Transverse colon (tissue), 4 donors: Measurements from ENCODE around the gene NOL3. TPM values are rescaled to one million over a fixed set of nuclear protein-coding genes. Genes with fewer than 3 reads are reported as not detected.

Experiments used
- DNase-seq: peaks from one replicate; pipeline ENCODE4 v3.0.0-alpha.2; 2019
- H3K27ac ChIP-seq, 4 donors: fragments of 200-600 bp; sonication (generic); 2 replicates each; pipeline ENCODE4 v1.5.1; 2016 to 2018; ENCODE audit warnings: inconsistent platforms in 4 of 4
- H3K27me3 ChIP-seq: fragments of 200-600 bp; sonication (generic); 2 replicates; pipeline ENCODE4 v1.5.1; 2017; ENCODE audit warnings: inconsistent platforms
- H3K36me3 ChIP-seq, 4 donors: fragments of 200-600 bp; sonication (generic); 2 replicates each; pipeline ENCODE4 v1.5.1; 2017 to 2019; ENCODE audit warnings: inconsistent platforms in 4 of 4
- H3K4me1 ChIP-seq, 4 donors: fragments of 200-600 bp; sonication (generic); 2 replicates each; pipeline ENCODE4 v1.5.1; 2017 to 2020; ENCODE audit warnings: inconsistent platforms in 4 of 4
- H3K4me3 ChIP-seq, 4 donors: fragments of 200-600 bp; sonication (generic); 1 replicate in 1 of 4; 2 replicates in 3 of 4; pipeline versions ENCODE4 v1.5.1 to v1.6.1; 2017 to 2019; ENCODE audit warnings: inconsistent platforms in 4 of 4
- H3K9me3 ChIP-seq, 2 donors: fragments of 200-600 bp; sonication (generic); 2 replicates each; pipeline ENCODE4 v1.5.1; 2017 to 2019; ENCODE audit warnings: inconsistent platforms in 2 of 2
- EP300 ChIP-seq: sonication (generic); formaldehyde crosslinking; IDR thresholded peaks from one replicate; pipeline ENCODE4 v1.6.1; 2017; ENCODE audit warnings: antibody characterized with exemption, low read depth
- POLR2A ChIP-seq: fragments of 450-650 bp; IDR thresholded peaks from one replicate; pipeline ENCODE4 v1.6.1; 2016; ENCODE audit warnings: antibody characterized with exemption, mild to moderate bottlenecking, moderate library complexity
- POLR2AphosphoS5 ChIP-seq, 3 donors: sonication (generic); formaldehyde crosslinking; IDR thresholded peaks; one replicate each; pipeline ENCODE4 v1.6.1; 2016; ENCODE audit warnings: antibody characterized with exemption in 3 of 3
- WGBS, 2 donors: methylation state at CpG; one replicate each; pipeline ENCODE4 v1.1.5; 2018; ENCODE audit warnings: low coverage in 1 of 2; 5-methylcytosine and 5-hydroxymethylcytosine counted together
- in situ Hi-C, 4 donors: fragments of 200-750 bp; cut with MboI; loops; one replicate each; pipeline versions ENCODE4 v1.15.0 to v1.15.1; 2017; ENCODE audit warnings: low sequenced_read_pairs in 3 of 4, low pct_ligation_motif_present in 1 of 4, low pct_unique_long_range_greater_than_20kb in 1 of 4
- intact Hi-C: fragments of 100-400 bp; cut with DNase I; formaldehyde crosslinking; loops from one replicate; pipeline ENCODE4 v1.15.1; 2023; ENCODE audit warnings: low total_unique reads
- total RNA-seq, 4 donors: library from RNA; depleted of rRNA; stranded (reverse); fragments of >200 nt; gene quantifications; one replicate each; pipeline ENCODE4 v1.1.0, GENCODE V29; 2016
- TF ChIP-seq, protein P1 (sequence below), 5 experiments: fragments of 200-600 bp in 3 of 5; fragments of 450-650 bp in 2 of 5; sonication (generic) in 3 of 5; IDR thresholded peaks; 1 replicate in 2 of 5; 2 replicates in 3 of 5; pipeline ENCODE4 v1.5.1; 2016 to 2017; ENCODE audit warnings: antibody characterized with exemption in 5 of 5, inconsistent platforms in 3 of 5, mild to moderate bottlenecking in 2 of 5, moderate library complexity in 1 of 5

NOL3 gene
- total RNA-seq, 4 donors from 2014 or later = 39.5 to 65.9 (median 41.2) TPM

DNA sequence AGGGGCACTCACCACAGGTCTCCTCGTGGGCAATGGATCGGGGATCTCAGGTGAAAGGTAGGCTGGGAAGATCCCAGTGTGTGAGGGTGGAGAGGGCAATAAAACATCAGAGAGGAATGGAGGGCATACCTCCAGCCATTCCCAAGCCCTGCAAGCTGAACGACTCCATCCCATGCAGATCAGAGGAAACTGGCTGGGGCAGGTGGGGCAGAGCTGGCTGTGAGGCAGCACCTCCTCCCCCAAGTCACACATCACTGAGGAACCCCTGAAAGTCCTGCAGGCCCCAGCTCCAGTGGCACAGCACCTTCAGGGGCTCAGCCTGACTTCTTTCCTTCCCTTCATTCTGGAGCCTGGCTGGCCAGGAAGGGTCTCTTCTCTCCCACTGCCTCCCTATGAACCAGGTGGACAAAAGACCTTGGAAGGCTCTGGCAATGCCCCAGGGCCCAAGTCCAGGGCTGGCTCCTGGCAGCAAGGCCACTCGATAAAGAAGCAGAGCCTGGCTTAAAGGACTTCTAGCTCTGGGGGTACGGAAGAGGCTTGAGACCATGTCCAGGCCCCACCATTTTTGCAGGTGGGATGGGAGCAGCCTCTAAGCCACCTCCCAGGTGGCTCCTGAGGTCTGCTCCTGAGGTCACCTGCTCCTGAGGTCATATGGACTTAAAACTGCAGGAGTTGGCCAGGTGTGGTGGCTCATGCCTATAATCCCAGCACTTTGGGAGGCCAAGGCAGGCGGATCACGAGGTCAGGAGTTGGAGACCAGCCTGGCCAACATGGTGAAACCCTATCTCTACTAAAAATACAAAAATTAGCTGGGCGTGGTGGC lies 43.1 kb downstream of the NOL3 start:
- Histone ChIP-seq H3K9me3 (no peaks in the 10 kb centered on the region), H3K4me3 (no peak overlapping the region), H3K4me1 (no peaks in the 10 kb centered on the region), H3K27me3 (no peaks in the 10 kb centered on the region), H3K27ac (no peak overlapping the region), H3K36me3 (no peaks in the 10 kb centered on the region)
- 80% methylated on average over 8 of the region's 8 CpGs; no CpG with 5 or more reads in 1 of the 2 donors for WGBS, 2 donors
- in situ Hi-C loops (no loop called here), intact Hi-C loops (no loop called here)
- TF ChIP-seq POLR2A (no peak), POLR2AphosphoS5 (IDR thresholded peaks at IDR 0.05) (no peak), EP300 (no peak)
- TF ChIP-seq, protein P1, sequence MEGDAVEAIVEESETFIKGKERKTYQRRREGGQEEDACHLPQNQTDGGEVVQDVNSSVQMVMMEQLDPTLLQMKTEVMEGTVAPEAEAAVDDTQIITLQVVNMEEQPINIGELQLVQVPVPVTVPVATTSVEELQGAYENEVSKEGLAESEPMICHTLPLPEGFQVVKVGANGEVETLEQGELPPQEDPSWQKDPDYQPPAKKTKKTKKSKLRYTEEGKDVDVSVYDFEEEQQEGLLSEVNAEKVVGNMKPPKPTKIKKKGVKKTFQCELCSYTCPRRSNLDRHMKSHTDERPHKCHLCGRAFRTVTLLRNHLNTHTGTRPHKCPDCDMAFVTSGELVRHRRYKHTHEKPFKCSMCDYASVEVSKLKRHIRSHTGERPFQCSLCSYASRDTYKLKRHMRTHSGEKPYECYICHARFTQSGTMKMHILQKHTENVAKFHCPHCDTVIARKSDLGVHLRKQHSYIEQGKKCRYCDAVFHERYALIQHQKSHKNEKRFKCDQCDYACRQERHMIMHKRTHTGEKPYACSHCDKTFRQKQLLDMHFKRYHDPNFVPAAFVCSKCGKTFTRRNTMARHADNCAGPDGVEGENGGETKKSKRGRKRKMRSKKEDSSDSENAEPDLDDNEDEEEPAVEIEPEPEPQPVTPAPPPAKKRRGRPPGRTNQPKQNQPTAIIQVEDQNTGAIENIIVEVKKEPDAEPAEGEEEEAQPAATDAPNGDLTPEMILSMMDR (IDR thresholded peaks at IDR 0.05) = no peak
- DNase-seq = no peak

DNA sequence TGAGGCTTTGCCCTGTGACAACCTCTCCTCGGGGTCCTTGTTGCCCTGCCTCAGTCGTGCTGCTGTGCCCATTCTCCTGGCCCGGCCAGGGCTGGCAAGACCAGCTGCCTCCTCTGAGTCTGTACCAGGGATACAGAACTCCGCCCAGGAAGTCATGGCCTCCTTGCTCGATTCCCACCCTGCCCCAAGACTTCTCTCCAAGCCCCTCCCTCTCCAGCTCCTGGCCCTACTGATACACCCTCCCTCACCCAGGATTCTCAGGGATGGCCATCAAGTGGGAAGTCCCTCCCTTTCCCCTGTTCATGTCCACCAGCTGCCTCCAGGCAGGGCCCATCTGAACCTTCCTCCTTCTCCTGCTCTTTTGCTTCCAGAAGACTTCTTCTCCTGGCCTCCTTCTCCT lies 45.4 kb downstream of the NOL3 start:
- Histone ChIP-seq H3K27me3 (no peaks in the 10 kb centered on the region), H3K9me3 (no peaks in the 10 kb centered on the region), H3K4me1 (no peaks in the 10 kb centered on the region), H3K4me3 (no peak overlapping the region), H3K36me3 (no peaks in the 10 kb centered on the region), H3K27ac (no peak overlapping the region)
- DNase-seq = no peak
- intact Hi-C loops (no loop called here), in situ Hi-C loops (no loop called here)
- TF ChIP-seq EP300 = no peak
- TF ChIP-seq POLR2AphosphoS5 (IDR thresholded peaks at IDR 0.05) = no peak
- TF ChIP-seq, protein P1 (IDR thresholded peaks at IDR 0.05) = no peak
- no peak for TF ChIP-seq POLR2A
- WGBS, 2 donors = 72% methylated on average over 5 of the region's 5 CpGs; no CpG with 5 or more reads in 1 of the 2 donors

- Histone ChIP-seq H3K36me3 (no peaks in the 10 kb centered on the region), H3K9me3 (no peaks in the 10 kb centered on the region), H3K4me1 (no peaks in the 10 kb centered on the region), H3K4me3 (no peak overlapping the region), H3K27me3 (no peaks in the 10 kb centered on the region), H3K27ac (peak overlapping the region in 2 of 4 donors; percentile 33 to 34)
- in situ Hi-C loops (no loop called here), intact Hi-C loops (no loop called here)
- TF ChIP-seq, protein P1 (IDR thresholded peaks at IDR 0.05) = no peak
- TF ChIP-seq EP300 = no peak
- TF ChIP-seq POLR2AphosphoS5 (IDR thresholded peaks at IDR 0.05) = no peak
- no peak for TF ChIP-seq POLR2A
- WGBS, 2 donors = 59 to 72% methylated on average over 9 to 18 of the region's 18 CpGs
- no peak for DNase-seq
Measured at GRCh38 chr16:67216612-67217490, 46.5 kb downstream of the NOL3 start.

DNA sequence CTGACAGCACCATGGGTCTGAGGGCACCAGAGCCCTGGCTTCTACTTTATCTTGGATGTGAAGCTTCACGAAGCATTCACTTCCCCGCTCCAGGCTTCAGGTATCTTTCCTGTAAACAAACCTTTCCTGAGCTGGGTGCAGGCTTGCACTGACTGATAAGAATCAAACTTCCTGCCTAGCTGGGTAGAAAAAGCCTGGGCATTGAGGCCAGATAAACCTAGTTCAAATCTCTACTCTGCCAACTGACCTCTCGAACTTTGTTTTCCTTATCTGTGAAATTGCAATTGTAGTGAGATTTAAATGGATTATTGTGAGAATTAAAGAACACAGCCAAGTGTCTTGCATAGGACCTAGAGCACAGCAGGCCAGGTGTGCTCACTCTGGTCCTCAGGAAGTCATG lies 53.7 kb downstream of the NOL3 start:
- H3K9me3 ChIP-seq = no peaks in the 10 kb centered on the region
- TF ChIP-seq POLR2A (no peak), EP300 (no peak), POLR2AphosphoS5 (IDR thresholded peaks at IDR 0.05) (no peak)
- TF ChIP-seq, protein P1 (IDR thresholded peaks at IDR 0.05) = no peak
- WGBS, 2 donors = 37 to 50% methylated on average over 2 to 3 of the region's 3 CpGs
- no peak overlapping the region for H3K4me3 ChIP-seq
- intact Hi-C loops (no loop called here), in situ Hi-C loops (no loop called here)
- H3K36me3 ChIP-seq = peaks cover 0 to 5% (median under 1%) of the 10 kb centered on the region in 4 donors
- DNase-seq = no peak
- no peaks in the 10 kb centered on the region for H3K27me3 ChIP-seq
- no peak overlapping the region for H3K27ac ChIP-seq
- peaks cover 7 to 21% (median 16%) of the 10 kb centered on the region in 4 donors for H3K4me1 ChIP-seq
